SKM-1 treated with dmso at 0.1 percent for 144 hours (cell line): ENCODE results near the gene ZNF574.

ENCODE experiments used
- DNase-seq: peaks from one replicate; lab custom pipeline; 2025; ENCODE audit not compliant: unreplicated experiment; lab: John Stamatoyannopoulos, UW

The ZNF574 gene

DNA sequence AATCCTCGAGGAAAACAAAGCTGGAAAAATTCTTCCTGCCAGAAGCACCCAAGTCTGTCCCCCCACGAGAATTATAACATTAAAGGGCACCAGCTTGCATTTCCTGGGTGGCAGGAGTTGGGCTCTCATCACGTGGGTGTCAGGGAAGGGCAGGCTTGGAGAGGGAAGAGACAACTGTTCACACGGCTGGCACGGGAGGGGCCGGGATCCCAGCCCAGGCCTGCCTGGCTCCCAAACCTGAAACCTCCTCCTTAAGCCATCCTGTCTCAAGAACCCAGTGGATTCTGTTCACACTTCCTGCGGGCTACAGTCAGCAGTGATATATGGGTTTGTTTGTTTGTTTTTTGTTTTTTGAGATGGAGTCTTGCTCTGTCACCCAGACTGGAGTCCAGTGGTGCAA, 18.1 kb upstream of the ZNF574 start:
- no peak for DNase-seq

DNA sequence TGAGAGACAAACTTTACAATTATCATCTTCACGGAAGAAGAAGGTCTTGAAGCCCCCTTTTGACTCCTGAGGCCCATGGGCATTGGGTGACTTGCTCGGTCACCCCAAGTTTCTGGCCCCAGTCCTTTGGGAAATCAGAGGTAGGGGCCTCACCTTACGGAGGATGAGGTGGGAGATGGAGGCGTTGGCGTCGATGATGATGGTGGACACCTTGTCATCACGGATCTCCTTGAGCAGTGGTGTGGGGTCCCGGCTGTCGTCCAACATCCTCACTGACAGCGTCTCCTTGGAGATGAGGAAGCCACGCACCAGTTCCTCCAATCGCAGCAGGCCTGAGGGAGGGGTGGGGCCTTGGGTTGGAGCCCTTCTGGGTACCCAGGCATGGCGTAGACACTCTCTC, 16.8 kb upstream of the ZNF574 start:
- DNase-seq = no peak

DNA sequence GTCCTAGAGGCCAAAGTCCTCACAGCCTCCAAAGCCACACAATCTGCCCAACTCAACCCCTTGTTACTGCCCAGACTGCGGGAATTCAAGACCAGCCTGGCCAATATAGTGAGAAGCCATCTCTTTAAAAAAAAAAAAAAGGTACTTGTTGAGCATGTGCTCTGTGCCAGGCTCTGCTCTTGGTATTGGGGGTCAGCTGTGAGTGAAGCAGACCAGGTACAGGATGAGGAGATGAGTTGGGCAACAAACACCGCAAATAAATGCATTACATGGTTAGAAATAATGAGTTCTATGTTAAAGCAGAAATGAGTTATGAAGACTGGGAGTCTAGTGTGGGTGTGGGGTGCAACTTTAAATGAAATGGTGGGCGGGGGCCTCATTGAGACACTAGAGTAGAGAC, 15.8 kb upstream of the ZNF574 start:
- DNase-seq = no peak

DNA sequence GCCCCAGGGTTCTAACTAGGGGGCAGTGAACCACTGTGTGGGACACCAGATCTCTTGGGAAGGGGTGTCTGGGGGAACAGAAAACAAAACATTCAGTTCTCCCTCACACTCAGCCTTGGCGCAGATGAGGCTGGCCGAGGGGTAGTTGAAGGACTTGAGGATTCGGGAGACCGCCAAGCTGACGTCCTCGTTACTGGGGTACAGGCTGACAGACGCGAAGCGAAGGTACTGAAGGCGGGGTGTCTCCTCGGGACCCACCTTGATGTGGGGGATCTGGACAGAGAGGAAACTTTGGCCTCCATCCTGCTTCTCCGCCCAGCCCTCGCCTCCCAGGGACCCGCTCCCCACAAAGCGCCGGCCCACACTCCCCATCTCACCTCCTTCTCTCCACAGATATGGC, 13.6 kb upstream of the ZNF574 start:
- DNase-seq = no peak

DNA sequence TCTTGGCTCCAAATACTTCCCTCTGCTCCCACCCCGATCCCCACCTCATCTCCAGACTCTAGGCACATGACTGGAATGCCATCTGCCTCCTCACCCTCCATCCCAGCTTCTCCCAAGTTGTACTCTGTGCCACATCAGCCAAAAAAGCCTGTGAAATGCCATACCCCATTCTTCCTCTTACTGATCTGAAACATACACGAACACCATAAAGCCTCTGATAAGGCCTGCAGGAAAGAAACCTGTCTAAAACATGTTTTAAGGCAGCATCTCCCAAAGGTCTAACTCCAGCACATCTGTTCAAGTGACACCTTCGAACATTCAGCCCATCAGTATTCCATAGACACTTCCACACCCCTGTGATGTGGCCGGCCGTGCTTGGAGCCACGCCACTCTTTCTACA, 11.5 kb upstream of the ZNF574 start:
- no peak for DNase-seq

DNA sequence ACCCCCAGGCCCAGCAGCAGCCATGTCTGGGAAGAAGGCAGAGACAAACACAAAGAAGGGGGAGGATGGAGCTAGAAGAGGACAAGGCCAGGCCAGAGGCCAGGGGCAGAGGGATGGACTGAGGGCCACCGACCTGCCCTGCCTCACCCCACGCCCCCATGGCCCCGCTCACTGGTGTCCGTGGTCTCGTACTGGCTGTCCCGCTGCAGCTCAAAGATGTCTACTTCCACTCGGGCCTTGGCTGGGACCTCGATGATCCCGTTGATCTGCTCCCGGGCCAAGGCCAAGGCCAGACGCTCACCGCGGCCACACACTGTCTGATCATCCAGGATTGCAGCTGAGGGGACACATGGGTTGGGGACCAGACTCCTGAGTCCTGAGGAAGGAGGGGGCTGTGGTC, 10.9 kb upstream of the ZNF574 start:
- DNase-seq = no peak

DNA sequence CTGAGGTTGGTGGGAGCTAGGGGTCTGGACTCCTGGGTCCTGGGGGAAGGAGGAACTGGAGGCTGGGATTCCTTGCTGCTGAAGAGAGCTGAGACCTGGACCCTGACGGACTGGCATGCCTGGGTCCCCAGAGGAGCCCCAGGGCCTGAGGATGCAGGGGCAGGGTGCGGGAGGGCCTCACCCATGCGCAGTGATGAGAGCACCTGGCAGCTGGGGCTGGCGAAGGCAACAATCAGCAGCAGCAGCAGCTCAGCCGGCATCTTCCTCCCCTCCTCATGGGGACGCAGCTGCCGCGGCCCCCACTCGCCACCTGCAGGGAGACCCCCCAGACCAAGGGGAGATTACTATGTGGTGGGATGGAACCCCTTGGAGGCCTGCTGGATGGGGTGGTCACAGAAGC, 10.5 kb upstream of the ZNF574 start:
- no peak for DNase-seq

DNA sequence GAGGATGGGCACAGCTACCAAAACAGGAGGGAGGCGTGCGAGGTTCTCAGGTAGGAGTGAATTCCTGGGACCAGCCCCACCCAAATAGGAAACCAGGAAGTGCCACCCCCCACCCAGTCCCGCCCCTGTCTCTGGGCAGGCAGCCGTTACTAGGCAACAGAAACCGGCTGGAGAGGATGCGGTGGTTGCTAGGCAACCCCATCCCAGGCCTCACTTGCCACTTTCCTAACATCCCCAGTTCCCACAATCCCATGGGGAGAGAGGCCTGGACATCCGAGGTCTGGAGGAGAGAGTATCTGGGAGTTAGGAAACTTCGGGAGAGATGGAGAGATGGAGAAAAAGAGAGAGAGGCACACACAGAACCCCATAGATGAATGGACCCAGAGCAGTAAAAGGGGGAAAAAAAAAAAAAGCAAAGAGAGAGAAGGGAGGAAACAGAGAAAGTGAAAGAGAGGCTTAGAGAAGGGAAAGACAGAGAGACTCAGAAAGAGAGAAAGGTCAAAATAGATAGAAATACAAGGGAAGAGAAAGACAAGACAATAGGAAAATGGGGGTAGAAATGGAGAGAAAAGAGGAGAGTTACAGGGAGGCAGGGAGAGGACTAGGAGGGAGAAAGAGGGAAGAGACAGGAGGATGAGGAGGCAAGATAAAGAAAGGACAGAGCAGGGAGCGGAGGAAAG, 9.8 kb upstream of the ZNF574 start:
- DNase-seq = no peak

DNA sequence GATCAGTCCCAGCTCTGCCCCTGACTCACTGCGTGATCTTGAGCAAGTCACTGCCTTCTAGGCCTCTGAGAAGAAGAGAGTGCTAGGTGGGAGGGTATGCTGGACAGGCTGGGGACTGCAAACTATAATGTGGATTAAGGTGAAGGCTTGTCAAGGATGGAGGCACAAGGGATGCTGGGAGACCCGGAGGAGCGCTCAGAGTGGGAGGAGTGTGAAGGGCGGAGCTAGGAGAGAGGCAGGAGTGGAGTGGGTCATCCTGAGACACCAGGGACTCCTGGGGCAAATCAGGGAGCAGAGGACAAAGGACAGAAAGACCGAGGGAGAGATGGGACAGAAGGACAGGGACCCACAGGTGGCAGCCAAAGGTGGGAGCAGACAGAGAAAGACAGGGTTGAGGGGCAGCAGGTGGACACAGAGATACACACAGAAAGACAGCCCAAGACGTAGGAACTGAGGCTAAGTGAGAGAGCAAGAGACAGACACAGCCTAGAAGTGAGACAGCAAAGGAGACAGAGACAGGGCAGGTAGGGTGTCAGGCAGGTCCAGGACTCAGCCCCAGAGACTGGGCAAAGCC, 8.6 kb upstream of the ZNF574 start:
- DNase-seq = no peak

DNA sequence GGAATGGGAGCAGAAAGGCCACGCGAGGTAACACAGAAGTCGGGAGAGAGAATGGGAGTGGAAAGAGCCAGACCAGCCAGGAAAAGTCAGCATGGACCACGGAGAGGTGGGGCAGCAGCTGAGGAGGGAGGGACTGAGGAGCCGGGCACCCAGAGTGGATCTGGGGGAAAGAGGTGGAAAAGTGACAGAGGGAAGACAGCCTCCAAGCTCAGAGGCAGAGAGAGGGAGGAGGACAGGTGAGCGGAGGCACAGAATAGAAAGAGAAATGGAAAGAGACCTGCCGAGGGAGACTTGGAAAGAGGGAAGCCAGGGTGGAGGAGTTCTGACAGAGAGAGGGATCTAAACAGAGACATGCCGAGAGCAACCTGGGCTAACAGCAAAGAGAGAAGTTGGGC, 7.6 kb upstream of the ZNF574 start:
- DNase-seq = no peak

DNA sequence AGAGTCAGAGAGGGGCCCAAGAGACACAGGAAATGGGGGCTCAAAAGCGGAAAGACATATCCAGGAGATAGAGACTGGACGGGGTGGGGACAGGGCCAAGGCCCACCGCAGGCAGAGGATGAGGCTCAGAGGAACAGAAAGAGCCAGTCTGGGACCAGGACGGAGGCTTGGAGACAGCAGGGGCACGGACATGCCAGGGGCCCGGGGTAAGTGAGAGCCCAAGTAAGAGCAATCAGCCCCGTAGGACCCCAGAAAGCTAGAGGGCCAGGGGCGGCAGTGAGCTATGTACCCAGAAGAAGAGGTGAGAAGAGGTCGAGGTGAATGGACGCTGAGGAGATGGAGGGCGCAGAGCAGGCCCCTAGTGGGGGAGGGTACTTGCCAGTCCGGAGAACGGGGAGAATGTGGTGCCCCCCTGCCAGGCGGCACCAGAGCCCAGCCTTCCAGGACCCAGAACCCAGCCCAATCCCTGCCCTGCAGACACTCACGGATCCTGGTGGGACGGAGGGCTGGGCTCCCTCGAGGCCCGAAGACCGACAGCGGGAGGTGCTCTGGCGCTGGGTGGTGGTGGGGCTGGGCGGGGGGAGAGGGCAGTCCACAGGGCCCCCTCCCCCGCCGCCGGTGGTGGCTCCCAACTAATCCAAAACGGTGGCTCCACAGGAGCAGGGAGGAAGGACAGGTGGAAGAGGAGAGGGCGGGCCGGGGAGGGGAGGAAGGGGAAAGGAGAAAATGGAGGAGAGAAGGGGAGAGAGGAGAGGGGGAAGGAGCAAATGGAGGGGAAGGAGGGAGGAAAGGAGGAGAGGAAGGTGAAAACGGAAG, 7.0 kb upstream of the ZNF574 start:
- no peak for DNase-seq

DNA sequence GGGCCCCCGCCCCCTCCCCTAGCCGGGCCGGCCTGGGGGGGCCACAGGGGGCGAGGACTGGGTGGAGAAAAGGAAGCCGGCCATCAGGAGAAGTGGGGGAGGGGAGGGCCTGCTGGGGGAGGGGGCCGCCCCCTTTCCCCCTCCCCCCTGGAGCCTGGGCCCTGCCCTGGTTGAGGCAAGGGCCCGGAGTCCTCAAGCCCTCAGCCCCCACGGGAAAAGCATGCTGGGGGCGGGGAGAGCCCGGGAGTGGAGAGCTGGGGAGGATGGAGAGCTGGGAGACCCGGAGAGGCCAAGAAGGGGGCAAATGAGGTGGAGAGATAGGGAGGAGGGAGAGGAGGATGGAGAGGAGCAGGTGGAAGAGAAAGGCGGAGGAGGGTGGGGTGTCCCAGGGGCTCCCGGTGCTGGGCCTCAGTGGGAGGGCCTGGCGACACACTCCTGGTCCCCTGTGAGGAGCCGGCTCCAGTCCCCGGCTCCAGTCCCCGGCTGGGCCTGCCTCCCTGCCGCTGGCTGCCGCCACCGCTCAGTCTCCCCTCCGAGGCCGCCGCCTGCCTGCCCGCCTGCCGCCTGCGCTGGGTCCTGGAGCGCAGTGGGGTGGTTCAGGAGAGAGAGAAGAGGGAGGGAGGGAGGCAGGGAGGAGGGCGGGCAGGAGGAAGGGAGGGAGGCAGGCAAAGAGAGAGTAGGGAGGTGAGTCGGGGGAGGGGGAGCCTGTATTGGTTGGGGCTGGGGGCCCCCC, 6.2 kb upstream of the ZNF574 start, which contains the start of gene GRIK5:
Gene GRIK5, minus strand, starts transcription at position 588 of the 733 bp plus-strand sequence. CDS start 4,436 bp downstream, outside the sequence.
- DNase-seq = no peak

DNA sequence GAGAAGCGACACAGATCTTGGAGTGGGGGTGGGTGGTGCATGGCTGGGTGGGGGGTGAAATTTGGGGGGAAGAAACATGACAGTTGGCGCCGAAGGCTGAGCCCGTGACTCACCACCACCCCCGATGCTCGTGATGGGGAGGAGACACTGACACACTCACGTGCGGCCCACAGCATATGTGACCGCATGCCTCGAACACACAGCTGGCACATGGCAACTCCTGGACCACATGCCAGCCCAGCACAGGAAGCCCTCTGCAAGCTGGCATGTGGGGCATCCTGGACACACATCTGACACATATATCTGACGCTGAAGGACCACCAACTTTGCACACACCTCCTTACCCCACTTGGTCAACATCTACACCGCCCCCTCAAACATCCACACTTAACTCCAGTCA, 4.7 kb upstream of the ZNF574 start:
- no peak for DNase-seq

DNA sequence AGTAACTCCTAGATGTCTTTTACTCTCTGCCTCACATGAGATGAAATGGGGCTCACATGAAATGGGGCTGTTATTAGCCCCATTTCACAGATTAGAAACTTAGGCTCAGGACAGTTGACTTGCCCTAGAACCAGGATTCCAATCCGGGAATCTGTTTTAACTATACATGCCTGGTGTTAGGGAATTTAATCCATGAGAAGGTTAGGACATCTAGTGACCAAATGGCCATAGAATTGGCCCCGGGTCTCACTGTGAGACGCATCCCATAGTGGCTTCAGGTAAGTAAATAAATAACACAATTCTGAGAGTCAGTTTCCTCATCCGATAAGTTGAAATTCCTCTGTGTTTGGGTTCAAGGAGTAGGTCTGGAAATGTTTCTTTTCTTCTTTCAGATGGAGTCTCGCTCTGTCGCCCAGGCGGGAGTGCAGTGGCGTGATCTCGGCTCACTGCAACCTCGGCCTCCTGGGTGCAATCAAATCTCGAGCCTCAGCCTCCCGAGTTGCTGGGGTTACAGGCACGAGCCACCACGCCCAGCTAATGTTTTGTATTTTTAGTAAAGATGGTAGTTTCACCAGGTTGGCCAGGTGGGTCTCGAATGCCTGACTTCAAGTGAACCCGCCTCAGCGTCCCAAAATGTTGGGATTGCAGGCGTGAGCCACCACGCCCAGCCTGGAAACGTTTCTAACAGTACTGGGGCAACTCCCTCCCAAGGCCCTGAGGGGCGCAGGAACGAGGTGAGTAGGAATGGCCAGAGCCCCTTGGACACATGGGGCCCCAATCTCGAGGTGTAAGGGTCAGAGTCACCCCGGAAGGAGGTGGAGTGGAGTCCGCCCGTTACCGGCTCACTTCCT, 1.2 kb upstream of the ZNF574 start:
- DNase-seq = no peak

DNA sequence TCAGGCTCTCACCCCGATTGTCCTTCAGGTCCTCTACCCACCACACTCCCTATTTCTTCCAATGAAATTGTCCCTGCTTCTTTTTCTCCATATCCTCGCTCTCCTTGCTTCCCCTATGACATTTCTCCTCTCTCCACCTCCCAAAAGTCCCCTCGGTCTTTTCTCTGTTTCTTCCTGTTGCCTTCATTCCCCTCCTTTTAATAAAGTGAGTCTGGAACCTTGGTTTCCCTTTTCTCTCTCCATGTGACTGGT, 676 bp upstream of the ZNF574 start:
- peak; percentile 31 for DNase-seq

DNA sequence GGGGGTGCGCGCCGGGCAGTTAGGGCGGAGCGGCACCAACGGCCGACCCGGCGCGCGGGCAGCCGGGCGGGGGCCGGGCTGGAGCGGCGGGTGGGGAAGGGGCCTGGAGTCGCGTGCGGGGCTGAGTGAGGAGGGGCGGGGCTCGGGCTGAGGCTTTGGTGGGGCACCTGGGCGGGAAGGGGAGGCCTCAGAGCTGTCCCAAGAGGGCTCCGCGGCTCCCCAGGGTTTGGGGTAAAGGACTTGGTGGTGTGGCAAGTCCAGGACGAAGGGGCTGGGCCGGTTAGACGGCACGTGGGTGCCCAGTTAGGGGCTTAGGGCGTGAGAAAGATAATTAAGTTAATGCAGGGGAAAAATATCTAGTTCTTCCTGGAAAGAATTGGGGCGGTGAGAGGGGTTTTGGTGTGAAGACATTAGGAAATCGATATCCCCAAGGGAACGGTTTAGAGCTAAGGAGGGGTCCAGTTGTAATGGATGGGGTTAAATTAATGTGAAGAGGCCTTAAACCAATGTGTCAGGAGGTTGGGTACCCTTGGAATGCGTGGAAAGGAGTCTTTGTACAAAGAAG, 496 bp downstream of the ZNF574 start:
- DNase-seq = no peak

DNA sequence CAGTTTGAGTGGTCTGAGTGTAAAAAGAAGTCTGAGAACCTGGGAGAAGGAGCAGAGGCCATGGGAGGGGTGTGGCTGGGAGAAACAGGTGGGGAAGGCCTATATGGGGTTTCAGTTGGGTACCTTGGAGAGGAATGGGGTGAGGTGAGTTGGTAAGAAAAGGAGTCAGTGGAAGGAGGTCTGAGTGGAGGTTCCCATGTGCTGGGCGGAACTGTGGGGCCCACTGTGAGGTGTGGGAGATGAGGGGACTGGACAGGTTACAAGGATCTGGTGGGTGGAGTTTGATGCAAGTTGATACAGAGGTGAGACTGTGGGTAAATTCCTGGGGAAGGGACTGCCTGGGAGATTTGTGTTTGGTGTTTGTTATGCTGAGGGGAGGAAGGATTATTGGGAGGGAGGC, 2.1 kb downstream of the ZNF574 start:
- no peak for DNase-seq

DNA sequence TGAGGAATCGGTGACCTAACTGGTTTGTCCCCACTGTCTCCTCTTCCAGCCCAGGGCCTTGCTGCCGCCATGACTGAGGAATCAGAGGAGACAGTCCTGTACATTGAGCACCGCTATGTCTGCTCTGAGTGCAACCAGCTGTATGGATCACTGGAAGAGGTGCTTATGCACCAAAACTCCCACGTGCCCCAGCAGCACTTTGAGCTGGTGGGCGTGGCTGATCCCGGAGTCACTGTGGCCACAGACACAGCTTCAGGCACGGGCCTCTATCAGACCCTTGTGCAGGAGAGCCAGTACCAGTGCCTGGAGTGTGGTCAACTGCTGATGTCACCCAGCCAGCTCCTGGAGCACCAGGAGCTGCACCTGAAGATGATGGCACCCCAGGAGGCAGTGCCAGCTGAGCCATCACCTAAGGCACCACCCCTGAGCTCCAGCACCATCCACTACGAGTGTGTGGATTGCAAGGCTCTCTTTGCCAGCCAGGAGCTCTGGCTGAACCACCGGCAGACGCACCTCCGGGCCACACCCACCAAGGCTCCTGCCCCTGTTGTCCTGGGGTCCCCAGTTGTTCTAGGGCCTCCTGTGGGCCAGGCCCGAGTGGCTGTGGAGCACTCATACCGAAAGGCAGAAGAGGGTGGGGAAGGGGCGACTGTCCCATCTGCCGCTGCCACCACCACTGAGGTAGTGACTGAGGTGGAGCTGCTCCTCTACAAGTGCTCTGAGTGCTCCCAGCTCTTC, 2.7 kb downstream of the ZNF574 start:
- DNase-seq = no peak

DNA sequence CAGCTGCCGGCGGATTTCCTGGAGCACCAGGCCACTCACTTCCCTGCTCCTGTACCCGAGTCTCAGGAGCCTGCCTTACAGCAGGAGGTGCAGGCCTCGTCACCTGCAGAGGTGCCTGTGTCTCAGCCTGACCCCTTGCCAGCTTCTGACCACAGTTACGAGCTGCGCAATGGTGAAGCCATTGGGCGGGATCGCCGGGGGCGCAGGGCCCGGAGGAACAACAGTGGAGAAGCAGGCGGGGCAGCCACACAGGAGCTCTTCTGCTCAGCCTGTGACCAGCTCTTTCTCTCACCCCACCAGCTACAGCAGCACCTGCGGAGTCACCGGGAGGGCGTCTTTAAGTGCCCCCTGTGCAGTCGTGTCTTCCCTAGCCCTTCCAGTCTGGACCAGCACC, 3.3 kb downstream of the ZNF574 start:
- DNase-seq = no peak
